Measurements from ENCODE around the gene TBC1D7.

Gene TBC1D7

DNA sequence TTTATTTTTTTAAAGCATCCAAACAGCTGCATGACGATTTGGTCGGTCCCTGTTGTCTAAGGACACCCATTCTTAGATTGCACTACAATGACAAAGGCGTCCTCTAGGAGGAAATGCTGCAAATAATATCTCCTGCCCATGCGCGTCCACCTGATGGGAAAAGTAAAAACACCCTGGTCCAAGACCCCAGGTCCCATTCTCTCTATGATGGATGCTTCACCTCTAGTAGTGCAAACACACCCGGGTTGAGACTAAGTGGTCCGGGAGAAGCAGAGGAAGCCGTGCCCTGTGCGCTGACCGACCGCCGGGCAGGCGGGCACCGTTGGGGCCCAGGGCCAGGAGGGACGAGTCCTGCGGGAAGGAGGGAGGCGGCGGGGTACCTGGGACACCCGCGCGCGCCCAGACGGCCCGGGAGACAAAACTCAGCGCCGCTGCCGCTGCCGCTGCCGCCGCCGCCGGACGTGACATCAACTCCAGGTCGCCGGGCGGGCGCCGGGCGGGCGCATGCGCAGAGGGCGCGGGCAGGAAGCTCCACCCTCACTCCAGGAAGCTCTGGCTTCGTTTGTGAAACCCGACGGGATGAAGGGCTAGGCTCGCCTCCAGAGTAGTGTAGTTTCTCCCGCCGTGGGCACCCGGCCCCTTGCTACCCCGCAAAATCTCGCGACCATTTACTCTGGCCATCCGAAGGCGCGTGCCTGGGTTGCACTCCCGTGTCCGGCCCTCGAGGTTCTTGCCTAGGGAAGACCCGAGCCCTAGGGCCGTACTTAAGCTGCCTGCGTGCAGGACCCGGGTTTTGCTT lies at the start of gene TBC1D7:
Gene TBC1D7 (minus strand): TSS at position 462 of the 799 bp plus-strand sequence. CDS start 1,639 bp downstream, outside the sequence.
- H3K4me3 ChIP-seq (replicated peaks; ENCODE audit: low read depth, low read length): peak within 1 kb of the TSS; percentile 98
- peak; percentile 6 for TF ChIP-seq CTCF (IDR thresholded peaks at IDR 0.05; ENCODE audit: low read length, missing control alignments)
- peak; percentile 93 for DNase-seq (ENCODE audit: low read depth)

DNA sequence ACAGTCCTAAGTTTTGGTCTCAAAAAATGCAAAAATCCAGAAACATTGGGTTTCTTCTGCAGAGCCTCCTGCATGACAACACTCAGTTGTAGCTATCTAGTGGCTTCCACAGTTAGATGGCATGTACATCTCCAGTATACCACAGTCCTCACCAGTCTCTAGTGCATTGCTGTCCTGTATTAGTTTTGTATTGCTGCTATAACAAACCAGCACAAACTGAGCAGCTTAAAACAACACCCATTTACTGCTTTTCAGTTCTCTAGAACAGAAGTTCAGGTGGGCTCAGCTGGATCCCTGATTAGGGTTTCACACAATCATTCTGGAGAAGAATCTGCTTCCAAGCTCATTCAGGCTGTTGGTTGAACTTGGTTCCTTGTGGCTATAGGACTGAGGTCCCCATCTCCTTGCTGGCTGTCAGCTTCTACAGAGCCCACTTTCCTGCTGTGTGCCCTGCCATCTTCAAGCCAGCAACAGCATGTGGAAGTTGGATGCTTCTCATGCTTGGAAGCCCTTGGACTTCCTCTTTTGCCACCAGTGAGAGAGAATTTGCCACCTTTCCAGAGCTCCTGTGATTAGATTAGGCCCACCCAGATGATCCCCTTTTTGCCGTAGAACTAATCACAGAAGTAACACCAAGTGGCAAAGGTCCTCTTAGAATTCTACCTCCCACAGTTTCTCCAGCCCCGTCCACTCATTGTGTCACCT lies 48.9 kb upstream of the TBC1D7 start:
- no peak overlapping the region for H3K4me3 ChIP-seq (replicated peaks; ENCODE audit: low read depth, low read length)
- no peak for DNase-seq (ENCODE audit: low read depth)
- no peak for TF ChIP-seq CTCF (IDR thresholded peaks at IDR 0.05; ENCODE audit: low read length, missing control alignments)

DNA sequence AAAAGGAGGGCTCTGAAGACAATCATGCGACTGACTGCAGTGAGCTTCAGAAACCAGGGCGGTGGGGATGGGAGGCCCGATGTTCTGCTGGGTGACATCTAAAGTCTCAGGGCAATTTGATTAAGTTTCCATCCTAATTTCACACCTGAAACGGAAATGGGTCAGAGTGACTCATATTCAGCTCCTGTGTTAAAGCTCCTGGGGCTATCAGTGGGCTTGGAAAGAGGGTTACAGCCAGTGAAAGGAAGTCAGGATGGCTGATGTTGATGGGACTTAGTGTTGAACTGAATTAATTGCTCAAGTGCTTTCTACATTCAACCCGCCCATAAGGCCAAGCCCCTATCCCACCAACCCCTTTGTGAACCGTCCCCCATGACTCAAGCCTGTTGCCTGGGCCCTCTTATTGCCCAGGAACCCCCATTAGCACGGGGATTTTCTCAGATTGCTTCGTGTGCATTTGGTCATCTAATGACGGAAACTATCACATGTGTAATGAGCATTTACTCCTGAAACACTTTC lies 47.1 kb upstream of the TBC1D7 start:
- no peak for DNase-seq (ENCODE audit: low read depth)

DNA sequence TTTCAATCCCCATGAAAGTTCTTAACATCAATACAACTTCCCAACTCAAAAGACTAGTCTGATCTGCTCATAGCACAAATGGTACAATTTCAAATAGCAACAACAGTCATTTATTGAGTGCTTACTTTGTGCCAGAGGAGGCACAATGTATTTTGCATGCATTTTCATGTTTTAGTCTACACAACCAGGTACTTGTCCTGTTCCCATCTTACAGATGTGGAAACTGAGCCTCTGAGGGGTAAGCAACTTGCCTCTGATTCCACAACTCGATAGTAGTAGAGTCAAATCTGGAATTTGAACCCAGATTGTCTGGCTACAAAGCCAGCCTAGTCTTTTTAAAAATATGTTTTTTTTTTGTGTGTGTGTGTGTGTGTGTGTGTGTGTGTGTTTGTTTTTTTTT lies 45.6 kb upstream of the TBC1D7 start:
- DNase-seq (ENCODE audit: low read depth): no peak
- TF ChIP-seq CTCF (IDR thresholded peaks at IDR 0.05; ENCODE audit: low read length, missing control alignments): no peak
- no peak overlapping the region for H3K4me3 ChIP-seq (replicated peaks; ENCODE audit: low read depth, low read length)

More for the DNA sequence above, 47.1 kb upstream of the TBC1D7 start:
- no peak overlapping the region for H3K4me3 ChIP-seq (replicated peaks; ENCODE audit: low read depth, low read length)
- TF ChIP-seq CTCF (IDR thresholded peaks at IDR 0.05; ENCODE audit: low read length, missing control alignments): no peak

DNA sequence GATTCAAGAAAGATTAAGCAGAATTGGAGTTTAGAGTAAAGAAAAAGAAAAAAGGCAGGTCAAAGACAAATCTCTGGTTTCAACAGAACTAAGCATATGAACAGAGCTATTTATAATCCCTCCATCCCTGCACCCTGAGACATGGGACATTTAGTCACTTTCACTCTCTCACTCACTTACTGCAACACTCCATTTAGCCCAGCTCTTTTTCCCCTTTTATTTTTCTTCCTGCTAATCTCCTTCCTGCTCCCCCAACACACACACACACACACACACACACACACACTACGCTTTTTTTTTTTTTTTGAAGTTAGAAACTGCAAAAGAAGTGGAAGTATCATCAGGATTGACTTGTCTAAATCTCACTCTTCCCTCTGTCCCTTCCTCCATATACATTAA lies 45.1 kb upstream of the TBC1D7 start:
- peak; percentile 48 for DNase-seq (ENCODE audit: low read depth)
- no peak overlapping the region for H3K4me3 ChIP-seq (replicated peaks; ENCODE audit: low read depth, low read length)
- TF ChIP-seq CTCF (IDR thresholded peaks at IDR 0.05; ENCODE audit: low read length, missing control alignments): no peak

DNA sequence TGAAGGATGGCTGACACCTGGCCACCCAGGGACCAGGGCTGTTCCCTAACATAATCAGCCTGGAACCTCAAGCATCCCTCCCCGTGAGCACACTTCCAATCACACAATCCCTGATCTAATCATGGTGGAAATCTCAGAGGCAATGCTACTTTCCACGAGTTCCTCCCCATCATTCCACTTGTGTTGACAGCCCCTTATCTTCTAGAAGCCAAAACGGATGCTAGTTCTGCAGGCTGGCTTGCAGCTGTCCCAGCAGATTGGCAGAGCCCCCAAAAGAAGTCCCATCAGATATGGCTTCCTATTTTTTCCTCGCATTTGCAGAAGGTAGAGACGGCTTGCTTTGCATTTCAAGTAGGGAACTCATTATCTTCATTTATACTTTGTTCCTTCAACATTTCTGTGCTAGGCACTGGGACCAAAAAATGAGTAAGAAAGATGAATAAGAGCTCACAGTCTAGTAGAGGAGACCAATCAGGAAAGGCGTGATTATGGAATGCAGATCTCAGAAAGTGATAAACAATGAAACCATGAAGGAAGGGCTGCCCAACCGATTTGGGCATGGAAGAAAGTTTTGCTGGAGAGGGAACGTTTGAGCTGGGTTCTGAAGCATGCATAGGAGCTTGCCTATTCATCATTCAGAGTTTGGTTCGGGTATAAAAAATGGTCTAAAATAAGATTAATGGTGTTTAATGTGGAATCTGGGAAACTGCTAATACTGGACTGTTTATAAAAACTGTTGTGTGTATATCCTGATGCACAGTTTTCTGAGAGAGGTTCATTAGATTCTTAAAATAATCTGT lies 44.6 kb upstream of the TBC1D7 start:
- TF ChIP-seq CTCF (IDR thresholded peaks at IDR 0.05; ENCODE audit: low read length, missing control alignments): no peak
- no peak for DNase-seq (ENCODE audit: low read depth)
- no peak overlapping the region for H3K4me3 ChIP-seq (replicated peaks; ENCODE audit: low read depth, low read length)

Data from fibroblast of pulmonary artery (primary cell).